Hypothalamus (tissue), 51 donors: ENCODE results near the gene PTPN13.

Source experiments
- DNase-seq, 51 donors: peaks; one replicate each; lab custom pipeline; 2025; lab: John Stamatoyannopoulos, UW

Gene PTPN13

GRCh38 chr4:86809809-86810208 lies 215.7 kb downstream of the PTPN13 start:
- DNase-seq: no peak

GRCh38 chr4:86810847-86811246 lies 216.7 kb downstream of the PTPN13 start:
- DNase-seq: no peak

GRCh38 chr4:86815653-86816052 lies 221.5 kb downstream of the PTPN13 start:
- DNase-seq: no peak

- DNase-seq: peak in 1 of 51 donors; percentile 6
These were observed 222.6 kb downstream of the PTPN13 start for GRCh38 chr4:86816501-86817273.

GRCh38 chr4:86818211-86818610 lies 224.1 kb downstream of the PTPN13 start:
- no peak for DNase-seq

GRCh38 chr4:86818841-86819240 lies 224.7 kb downstream of the PTPN13 start:
- DNase-seq: no peak

- DNase-seq: no peak
These were observed 225.4 kb downstream of the PTPN13 start for GRCh38 chr4:86819561-86819960.

- no peak for DNase-seq
These were observed 227.0 kb downstream of the PTPN13 start for GRCh38 chr4:86821151-86821550.

GRCh38 chr4:86822136-86822535 lies 228.0 kb downstream of the PTPN13 start:
- no peak for DNase-seq

- no peak for DNase-seq
These were observed 231.4 kb downstream of the PTPN13 start for GRCh38 chr4:86825511-86825910.

- DNase-seq: no peak
These were observed 237.4 kb downstream of the PTPN13 start for GRCh38 chr4:86831262-86832130.

- no peak for DNase-seq
These were observed 239.5 kb downstream of the PTPN13 start for GRCh38 chr4:86833615-86834014.

- no peak for DNase-seq
These were observed 240.8 kb downstream of the PTPN13 start for GRCh38 chr4:86834901-86835300.

- no peak for DNase-seq
These were observed 241.6 kb downstream of the PTPN13 start for GRCh38 chr4:86835677-86836076.

- no peak for DNase-seq
These were observed 243.8 kb downstream of the PTPN13 start for GRCh38 chr4:86837691-86838503.

GRCh38 chr4:86840858-86841257 lies 246.7 kb downstream of the PTPN13 start:
- no peak for DNase-seq

- no peak for DNase-seq
These were observed 247.2 kb downstream of the PTPN13 start for GRCh38 chr4:86841309-86841708.

GRCh38 chr4:86845593-86845992 lies 251.5 kb downstream of the PTPN13 start:
- DNase-seq: no peak

GRCh38 chr4:86846921-86847320 lies 252.8 kb downstream of the PTPN13 start:
- DNase-seq: no peak

- DNase-seq: no peak
These were observed 253.5 kb downstream of the PTPN13 start for GRCh38 chr4:86847571-86847970.

- no peak for DNase-seq
These were observed 254.0 kb downstream of the PTPN13 start for GRCh38 chr4:86848136-86848535.
